Lower lobe of right lung (tissue), 2 donors: ENCODE results near the gene SYNDIG1. TPM values are rescaled to one million over a fixed set of nuclear protein-coding genes. Genes with fewer than 3 reads are reported as not detected.

Source experiments
- ATAC-seq, 2 donors: fragments of 200-7000 bp; cut with Tn5 transposase; one replicate each; pipeline ENCODE4 v1.9.1; 2020 to 2022; ENCODE audit warnings: mild to moderate bottlenecking in 2 of 2, moderate library complexity in 2 of 2
- DNase-seq: peaks from one replicate; pipeline ENCODE4 v3.0.0-alpha.2; 2020
- H3K27ac ChIP-seq: fragments of 200-600 bp; one replicate; pipeline ENCODE4 v1.8.0; 2022
- H3K27me3 ChIP-seq: fragments of 200-600 bp; one replicate; pipeline ENCODE4 v1.8.0; 2022; ENCODE audit warnings: low read depth
- H3K36me3 ChIP-seq: fragments of 200-600 bp; one replicate; pipeline ENCODE4 v1.8.0; 2022; ENCODE audit warnings: mild to moderate bottlenecking
- H3K4me1 ChIP-seq: fragments of 200-600 bp; one replicate; pipeline ENCODE4 v1.8.0; 2022
- H3K4me3 ChIP-seq: fragments of 200-600 bp; one replicate; pipeline ENCODE4 v1.8.0; 2022; ENCODE audit warnings: mild to moderate bottlenecking
- H3K9me3 ChIP-seq: fragments of 200-600 bp; one replicate; pipeline ENCODE4 v1.8.0; 2022
- CTCF ChIP-seq: fragments of 200-600 bp; IDR thresholded peaks from one replicate; pipeline ENCODE4 v1.8.0; 2022; ENCODE audit warnings: antibody characterized with exemption, mild to moderate bottlenecking
- intact Hi-C: fragments of 100-400 bp; cut with DNase I; formaldehyde crosslinking; loops from one replicate; pipeline ENCODE4 v1.11.0; 2022
- total RNA-seq: library from RNA; stranded (reverse); fragmentation: NEBNext Ultra II Directional; extraction: Animal tissue kit (Norgen Biotek cat#: 25700); gene quantifications from one replicate; pipeline ENCODE4 v1.2.1, GENCODE V29; 2021
- donor health status: DM: no; HTN: yes; CAD: no; lungs with severe emphysema.

SYNDIG1 gene
- total RNA-seq, 1 donor from 2014 or later = 0.15 TPM

DNA sequence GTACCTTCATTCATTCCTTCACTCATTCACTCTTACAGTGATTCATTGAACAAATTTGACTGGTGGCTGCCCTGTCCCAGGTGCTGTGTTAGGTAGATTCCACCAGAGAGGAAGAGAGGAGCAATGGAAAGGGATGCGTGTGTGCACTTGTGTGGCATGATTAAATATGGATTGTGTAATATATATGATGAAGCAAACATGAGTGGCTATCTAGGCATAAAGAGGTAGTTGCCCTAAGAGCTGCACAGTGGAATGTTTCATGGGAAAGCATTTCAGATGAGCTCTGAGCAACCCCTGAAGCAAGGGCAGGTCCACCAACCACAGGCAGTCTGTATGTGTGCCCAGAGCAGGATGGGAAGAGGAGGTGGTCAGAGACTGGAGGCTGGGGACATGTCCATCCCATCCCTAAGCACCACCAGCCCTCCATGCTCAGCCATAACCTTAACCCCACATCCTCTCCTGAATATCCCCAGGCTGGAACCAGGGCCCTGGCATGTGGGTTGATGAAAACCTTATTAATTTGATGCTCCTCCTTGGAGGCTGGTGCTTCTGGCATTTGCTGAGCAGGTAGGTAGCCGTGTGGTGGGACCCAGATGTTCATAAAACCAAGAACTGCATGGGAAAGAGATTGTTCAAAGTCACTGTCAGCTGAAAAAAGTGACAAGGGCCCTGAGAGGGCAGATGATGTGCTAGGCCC, 226.2 kb downstream of the SYNDIG1 start:
- H3K9me3 ChIP-seq = no peaks in the 10 kb centered on the region
- H3K4me1 ChIP-seq = no peaks in the 10 kb centered on the region
- H3K27me3 ChIP-seq = peaks cover 19% of the 10 kb centered on the region
- no peak overlapping the region for H3K27ac ChIP-seq
- ATAC-seq (no peak), DNase-seq (no peak)
- intact Hi-C loops = no loop called here
- H3K36me3 ChIP-seq = no peaks in the 10 kb centered on the region
- no peak overlapping the region for H3K4me3 ChIP-seq
- no peak for TF ChIP-seq CTCF

DNA sequence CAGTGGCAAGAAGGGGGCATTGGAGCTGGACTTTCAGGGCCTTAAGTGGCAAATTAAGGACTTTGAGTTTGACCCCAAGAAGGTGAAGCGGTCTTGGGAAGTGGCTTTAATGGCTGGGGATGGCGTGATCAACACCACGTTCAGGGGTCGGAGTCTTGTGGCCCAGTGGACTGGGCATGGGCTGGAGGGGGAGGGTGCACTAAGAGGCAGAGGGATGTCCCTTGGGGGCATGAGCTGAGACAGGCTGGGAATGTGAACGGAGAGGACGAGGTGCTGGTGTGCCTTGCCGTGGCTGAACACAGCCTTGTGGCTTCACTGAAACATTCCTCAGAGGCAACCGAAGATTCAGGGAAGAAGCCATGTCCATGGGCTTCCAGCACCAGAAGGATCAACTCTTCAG, 227.0 kb downstream of the SYNDIG1 start:
- Histone ChIP-seq H3K4me1 (no peaks in the 10 kb centered on the region), H3K4me3 (no peak overlapping the region), H3K36me3 (no peaks in the 10 kb centered on the region), H3K27ac (no peak overlapping the region), H3K9me3 (no peaks in the 10 kb centered on the region), H3K27me3 (peaks cover 20% of the 10 kb centered on the region)
- TF ChIP-seq CTCF = no peak
- DNase-seq (no peak), ATAC-seq (no peak)
- intact Hi-C loops = no loop called here

DNA sequence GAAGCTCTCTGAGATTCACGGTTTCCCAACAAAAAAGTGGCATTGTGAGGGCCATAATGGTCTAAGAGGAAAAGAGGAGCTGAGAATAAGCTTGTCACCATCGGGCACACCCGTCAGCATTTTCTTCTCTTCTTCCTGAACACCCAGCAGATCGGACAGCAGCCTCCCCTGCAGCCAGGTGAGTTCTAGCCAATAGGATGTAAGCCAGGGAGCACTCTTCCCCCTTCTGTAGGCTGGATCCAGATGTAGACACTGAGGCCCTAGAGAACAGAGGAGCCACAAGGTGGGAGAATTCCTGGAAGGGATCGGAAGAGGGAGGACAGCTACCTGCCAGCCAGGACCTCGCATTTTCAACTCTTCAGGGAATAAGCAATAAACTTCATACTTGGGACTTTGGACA, 228.0 kb downstream of the SYNDIG1 start:
- no peak overlapping the region for H3K4me3 ChIP-seq
- DNase-seq (no peak), ATAC-seq (no peak)
- intact Hi-C loops = no loop called here
- no peaks in the 10 kb centered on the region for H3K36me3 ChIP-seq
- H3K9me3 ChIP-seq = no peaks in the 10 kb centered on the region
- peaks cover 18% of the 10 kb centered on the region for H3K27me3 ChIP-seq
- no peak for TF ChIP-seq CTCF
- no peaks in the 10 kb centered on the region for H3K4me1 ChIP-seq
- no peak overlapping the region for H3K27ac ChIP-seq

DNA sequence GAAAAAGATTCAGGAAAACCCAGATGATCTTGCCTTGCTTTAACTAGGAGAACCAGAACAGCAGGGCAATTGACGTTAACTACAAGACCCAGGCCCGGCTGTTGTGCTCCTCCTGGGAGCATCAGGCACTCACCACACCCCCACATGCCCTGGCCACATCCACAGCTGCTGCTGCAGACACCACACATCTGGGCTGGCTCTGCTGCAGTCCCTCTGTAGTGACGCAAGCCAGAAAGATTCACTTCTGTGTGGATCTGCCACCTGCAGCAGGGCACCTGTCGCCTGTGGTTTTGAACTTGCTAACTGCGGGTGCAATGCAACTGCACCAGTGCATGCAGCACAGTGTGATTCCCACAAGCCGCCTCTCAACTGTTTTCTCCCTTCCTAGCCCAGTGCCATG, 228.8 kb downstream of the SYNDIG1 start:
- Histone ChIP-seq H3K36me3 (no peaks in the 10 kb centered on the region), H3K9me3 (no peaks in the 10 kb centered on the region), H3K27ac (no peak overlapping the region), H3K4me3 (no peak overlapping the region), H3K4me1 (no peaks in the 10 kb centered on the region), H3K27me3 (peaks cover 23% of the 10 kb centered on the region)
- DNase-seq = no peak
- no peak for TF ChIP-seq CTCF
- ATAC-seq = no peak
- intact Hi-C loops = no loop called here

- DNase-seq (no peak), ATAC-seq (no peak)
- Histone ChIP-seq H3K36me3 (no peaks in the 10 kb centered on the region), H3K9me3 (no peaks in the 10 kb centered on the region), H3K27ac (no peak overlapping the region), H3K27me3 (peaks cover 24% of the 10 kb centered on the region), H3K4me3 (no peak overlapping the region), H3K4me1 (no peaks in the 10 kb centered on the region)
- no peak for TF ChIP-seq CTCF
- intact Hi-C loops = no loop called here
Observed at GRCh38 chr20:24698706-24699206, 229.3 kb downstream of the SYNDIG1 start.
